SK-N-MC (cell line): Measurements from ENCODE around the gene AP4M1.

ENCODE experiments used
- EZH2 ChIP-seq: fragments of 200-600 bp; sonication (generic); IDR thresholded peaks from one replicate; pipeline ENCODE4 v1.6.1; 2017; ENCODE audit warnings: antibody characterized with exemption
- FOXP2 ChIP-seq: optimal IDR thresholded peaks from 2 replicates; pipeline ENCODE3; 2011; ENCODE audit warnings: mild to moderate bottlenecking, moderate library complexity; ENCODE audit not compliant: insufficient read depth; ENCODE audit errors: extremely low read length, control extremely low read depth
- POLR2AphosphoS5 ChIP-seq: IDR thresholded peaks from 2 replicates; pipeline ENCODE4 v1.6.1; 2012; ENCODE audit warnings: mild to moderate bottlenecking, low read depth, low read length, borderline replicate concordance

GRCh38 chr7:100119072-100119969 lies 17.9 kb downstream of the AP4M1 start, which contains the start of the genes CNPY4 and TAF6:
- no peak for TF ChIP-seq EZH2
- peak; percentile 85 for TF ChIP-seq POLR2AphosphoS5
- TF ChIP-seq FOXP2: no peak
